HepG2 (cell line): ENCODE results near the gene TMF1. TPM values are rescaled to one million over a fixed set of nuclear protein-coding genes. Genes with fewer than 3 reads are reported as not detected.

Source experiments
- ATF1 ChIP-seq: IDR thresholded peaks from 2 replicates; pipeline ENCODE4 v1.6.1; 2016; ENCODE audit warnings: mild to moderate bottlenecking, control low read depth
- ATF4 ChIP-seq, 2 experiments: fragments of 450-650 bp in 1 of 2; sonication (generic) in 1 of 2; formaldehyde crosslinking; IDR thresholded peaks; 2 replicates each; pipeline versions ENCODE4 v1.5.0 to v1.8.0; 2020 to 2022; ENCODE audit warnings: mild to moderate bottlenecking in 1 of 2, missing genetic modification reagents in 1 of 2
- ESRRA ChIP-seq: sonication (generic); formaldehyde crosslinking; IDR thresholded peaks from 2 replicates; pipeline ENCODE4 v1.5.1; 2020; ENCODE audit warnings: mild to moderate bottlenecking, low read depth, missing genetic modification reagents
- ETS1 ChIP-seq: sonication (generic); formaldehyde crosslinking; IDR thresholded peaks from 2 replicates; pipeline ENCODE4 v1.4.0; 2020; ENCODE audit warnings: missing genetic modification reagents
- HBP1 ChIP-seq: IDR thresholded peaks from 2 replicates; pipeline ENCODE4 v1.6.1; 2016; ENCODE audit warnings: low read depth, control low read depth
- HMG20B ChIP-seq: conservative IDR thresholded peaks from 2 replicates; pipeline ENCODE4 v1.6.1; 2016; ENCODE audit warnings: missing genetic modification reagents, missing compliant biosample characterization
- HNRNPK ChIP-seq: fragments of 200-400 bp; formaldehyde crosslinking; IDR thresholded peaks from 2 replicates; pipeline ENCODE4 v1.6.1; 2018; ENCODE audit warnings: low read length, low read depth, moderate library complexity, mild to moderate bottlenecking; ENCODE audit not compliant: poor library complexity, severe bottlenecking
- MEF2D ChIP-seq: sonication (generic); formaldehyde crosslinking; IDR thresholded peaks from 2 replicates; pipeline ENCODE4 v1.5.1; 2020; ENCODE audit warnings: mild to moderate bottlenecking, missing genetic modification reagents
- MIER2 ChIP-seq: IDR thresholded peaks from 2 replicates; pipeline ENCODE4 v1.6.1; 2016; ENCODE audit warnings: missing biosample characterization, missing genetic modification reagents
- MNT ChIP-seq: fragments of 450-650 bp; IDR thresholded peaks from 2 replicates; pipeline ENCODE4 v1.6.1; 2016
- NR2C2 ChIP-seq: sonication (generic); formaldehyde crosslinking; IDR thresholded peaks from 2 replicates; pipeline ENCODE4 v1.4.0; 2020; ENCODE audit warnings: missing genetic modification reagents, mild to moderate bottlenecking, moderate library complexity, borderline replicate concordance
- PCBP2 ChIP-seq: fragments of 200-400 bp; formaldehyde crosslinking; optimal IDR thresholded peaks from 2 replicates; pipeline ENCODE3; 2018; ENCODE audit warnings: low read length, low read depth; ENCODE audit not compliant: poor library complexity, severe bottlenecking
- SOX5 ChIP-seq: IDR thresholded peaks from 2 replicates; pipeline ENCODE4 v1.6.1; 2016; ENCODE audit warnings: borderline replicate concordance
- SPEN ChIP-seq: sonication (generic); formaldehyde crosslinking; IDR thresholded peaks from 2 replicates; pipeline ENCODE4 v1.5.1; 2020; ENCODE audit warnings: low read depth, mild to moderate bottlenecking, missing genetic modification reagents
- ZBTB20 ChIP-seq: sonication (generic); formaldehyde crosslinking; IDR thresholded peaks from 2 replicates; pipeline ENCODE4 v1.8.1; 2023; ENCODE audit warnings: missing genetic modification reagents, low read depth, mild to moderate bottlenecking, borderline replicate concordance
- ZNF143 ChIP-seq: sonication (generic); formaldehyde crosslinking; IDR thresholded peaks from 2 replicates; pipeline ENCODE4 v1.4.0; 2020; ENCODE audit warnings: missing genetic modification reagents
- ZNF17 ChIP-seq: sonication (generic); formaldehyde crosslinking; IDR thresholded peaks from 2 replicates; pipeline ENCODE4 v1.5.0; 2020; ENCODE audit warnings: mild to moderate bottlenecking, missing genetic modification reagents
- ZNF260 ChIP-seq: sonication (generic); formaldehyde crosslinking; IDR thresholded peaks from 2 replicates; pipeline ENCODE4 v1.4.0; 2020; ENCODE audit warnings: missing genetic modification reagents, low read depth, mild to moderate bottlenecking, borderline replicate concordance
- ZNF382 ChIP-seq: sonication (generic); formaldehyde crosslinking; IDR thresholded peaks from 2 replicates; pipeline ENCODE4 v1.5.0; 2020; ENCODE audit warnings: missing genetic modification reagents, mild to moderate bottlenecking, borderline replicate concordance
- ZNF432 ChIP-seq: sonication (generic); formaldehyde crosslinking; IDR thresholded peaks from 2 replicates; pipeline ENCODE4 v1.5.0; 2020; ENCODE audit warnings: missing genetic modification reagents, mild to moderate bottlenecking, borderline replicate concordance
- ZNF451 ChIP-seq: sonication (generic); formaldehyde crosslinking; IDR thresholded peaks from 2 replicates; pipeline ENCODE4 v1.5.0; 2020; ENCODE audit warnings: mild to moderate bottlenecking, missing genetic modification reagents
- ZNF737 ChIP-seq: sonication (generic); formaldehyde crosslinking; IDR thresholded peaks from 2 replicates; pipeline ENCODE4 v1.5.0; 2020; ENCODE audit warnings: missing genetic modification reagents, mild to moderate bottlenecking, borderline replicate concordance
- ZNF777 ChIP-seq: sonication (generic); formaldehyde crosslinking; IDR thresholded peaks from 2 replicates; pipeline ENCODE4 v1.4.0; 2020; ENCODE audit warnings: missing genetic modification reagents
- ZNF780A ChIP-seq: sonication (generic); formaldehyde crosslinking; IDR thresholded peaks from 2 replicates; pipeline ENCODE4 v1.8.0; 2022; ENCODE audit warnings: mild to moderate bottlenecking, missing genetic modification reagents, moderate library complexity
- polyA plus RNA-seq, 8 experiments: library from polyadenylated mRNA; depleted of rRNA in 3 of 8; stranded (reverse) in 7 of 8; unstranded in 1 of 8; fragments of >200 nt; fragmentation: Illumina TruSeq in 4 of 8; extraction: Trizol in 4 of 8; gene quantifications; 2 replicates each; pipeline versions ENCODE4 v1.2.1 to v1.2.3, GENCODE V29; 2011 to 2016; ENCODE audit warnings: low read depth in 4 of 8, missing spikeins in 1 of 8, mixed read lengths in 1 of 8; ENCODE audit not compliant: insufficient read depth in 1 of 8
- total RNA-seq, 5 experiments: library from RNA; depleted of rRNA; stranded (reverse); fragments of >200 nt; fragmentation: Illumina TruSeq; extraction: Trizol; gene quantifications; 2 replicates each; pipeline ENCODE4 v1.2.3, GENCODE V29; 2016; ENCODE audit warnings: low read depth in 1 of 5

The TMF1 gene
- total and polyA plus RNA-seq, 2 of the 13 experiments (the other 11 are each of a cell fraction or from before 2014, with no cell fraction given), result 12.1 to 38.4 TPM

GRCh38 chr3:69051756-69052471 is at the start of gene TMF1 (continued):
- peak; percentile 91 for TF ChIP-seq ATF1 (CRISPR knock-in tag)
- no peak for TF ChIP-seq ATF4 (CRISPR knock-in tag; IDR thresholded peaks at IDR 0.05)
- 0 out of 2 replicates have a peak, but pooled peaks have one; percentile 16 for TF ChIP-seq ESRRA (CRISPR knock-in tag)
- TF ChIP-seq PCBP2, result no peak
- 0 out of 2 replicates have a peak, but pooled peaks have one; percentile 48 for TF ChIP-seq ZNF451
- no peak for TF ChIP-seq ZNF143 (CRISPR knock-in tag)
- TF ChIP-seq HNRNPK, result no peak
- TF ChIP-seq MNT, result peak; percentile 47
- TF ChIP-seq ZNF17, result no peak
- no peak for TF ChIP-seq MEF2D
- TF ChIP-seq ETS1 (CRISPR knock-in tag), result no peak
- TF ChIP-seq HMG20B (CRISPR knock-in tag), result no peak
- no peak; the same call in 1 of the 2 replicates for TF ChIP-seq SPEN (CRISPR knock-in tag)
- TF ChIP-seq NR2C2 (CRISPR knock-in tag), result no peak
- TF ChIP-seq SOX5 (CRISPR knock-in tag), result no peak
- TF ChIP-seq ZBTB20 (CRISPR knock-in tag), result peak; percentile 70; the same call in 1 of the 2 replicates
- no peak for TF ChIP-seq MIER2 (CRISPR knock-in tag)
- TF ChIP-seq ZNF432 (CRISPR knock-in tag), result no peak
- TF ChIP-seq ZNF777 (CRISPR knock-in tag), result peak; percentile 48; the same call in 1 of the 2 replicates
- no peak for TF ChIP-seq ZNF260 (CRISPR knock-in tag)
- no peak for TF ChIP-seq ZNF737 (CRISPR knock-in tag)
- no peak for TF ChIP-seq ZNF780A (CRISPR knock-in tag)
- no peak for TF ChIP-seq ZNF382
- no peak for TF ChIP-seq HBP1 (CRISPR knock-in tag)
